ENCODE results near the gene DMRT3. TPM values are rescaled to one million over a fixed set of nuclear protein-coding genes. Genes with fewer than 3 reads are reported as not detected.
"Not testable (repeated sequence)": the region's sequence is repeated elsewhere in the genome, so short reads cannot be mapped to it uniquely, and the experiment has no call there.

Gene DMRT3
- total RNA-seq, 1 donor from 2014 or later = 0.34 TPM

GRCh38 chr9:995192-995591, 18.7 kb downstream of the DMRT3 start:
- no peak for TF ChIP-seq CTCF (IDR thresholded peaks at IDR 0.05; ENCODE audit: unreplicated experiment)
- DNase-seq (ENCODE audit: low spot score, unreplicated experiment) = no peak
- H3K9me3 Mint-ChIP-seq (ENCODE audit: low read depth) = no peaks in the 10 kb centered on the region
- H3K4me1 Mint-ChIP-seq (ENCODE audit: low read depth) = no peaks in the 10 kb centered on the region
- no peak overlapping the region for H3K27ac Mint-ChIP-seq
- no peaks in the 10 kb centered on the region for H3K36me3 Mint-ChIP-seq (ENCODE audit: insufficient read depth)
- no peak overlapping the region for H3K4me3 Mint-ChIP-seq (ENCODE audit: low read depth)
- H3K27me3 Mint-ChIP-seq = peaks cover 40% of the 10 kb centered on the region

GRCh38 chr9:995781-996180, 19.3 kb downstream of the DMRT3 start:
- peaks cover 34% of the 10 kb centered on the region for H3K27me3 Mint-ChIP-seq
- no peak overlapping the region for H3K27ac Mint-ChIP-seq

GRCh38 chr9:998299-999110, 22.1 kb downstream of the DMRT3 start:
- not testable (repeated sequence) for H3K4me3 Mint-ChIP-seq (ENCODE audit: low read depth); DNase-seq (ENCODE audit: low spot score, unreplicated experiment); H3K4me1 Mint-ChIP-seq (ENCODE audit: low read depth); H3K9me3 Mint-ChIP-seq (ENCODE audit: low read depth); H3K36me3 Mint-ChIP-seq (ENCODE audit: insufficient read depth); H3K27ac Mint-ChIP-seq
- peak; percentile 60 for TF ChIP-seq CTCF (IDR thresholded peaks at IDR 0.05; ENCODE audit: unreplicated experiment)
- H3K27me3 Mint-ChIP-seq = peaks cover 19% of the 10 kb centered on the region

More at GRCh38 chr9:995781-996180, 19.3 kb downstream of the DMRT3 start:
- no peak for TF ChIP-seq CTCF (IDR thresholded peaks at IDR 0.05; ENCODE audit: unreplicated experiment)
- Mint-ChIP-seq H3K9me3 (ENCODE audit: low read depth) (no peaks in the 10 kb centered on the region), H3K36me3 (ENCODE audit: insufficient read depth) (no peaks in the 10 kb centered on the region), H3K4me1 (ENCODE audit: low read depth) (no peaks in the 10 kb centered on the region), H3K4me3 (ENCODE audit: low read depth) (no peak overlapping the region)
- DNase-seq (ENCODE audit: low spot score, unreplicated experiment) = no peak

GRCh38 chr9:1001838-1002237, 25.4 kb downstream of the DMRT3 start:
- no peaks in the 10 kb centered on the region for H3K36me3 Mint-ChIP-seq (ENCODE audit: insufficient read depth)
- no peaks in the 10 kb centered on the region for H3K9me3 Mint-ChIP-seq (ENCODE audit: low read depth)
- H3K27me3 Mint-ChIP-seq = peaks cover 6% of the 10 kb centered on the region
- TF ChIP-seq CTCF (IDR thresholded peaks at IDR 0.05; ENCODE audit: unreplicated experiment) = no peak
- H3K4me3 Mint-ChIP-seq (ENCODE audit: low read depth) = no peak overlapping the region
- H3K27ac Mint-ChIP-seq = no peak overlapping the region
- DNase-seq (ENCODE audit: low spot score, unreplicated experiment) = no peak
- H3K4me1 Mint-ChIP-seq (ENCODE audit: low read depth) = no peaks in the 10 kb centered on the region

GRCh38 chr9:1002678-1003077, 26.2 kb downstream of the DMRT3 start:
- H3K9me3 Mint-ChIP-seq (ENCODE audit: low read depth) = no peaks in the 10 kb centered on the region
- peaks cover 14% of the 10 kb centered on the region for H3K27me3 Mint-ChIP-seq
- no peaks in the 10 kb centered on the region for H3K36me3 Mint-ChIP-seq (ENCODE audit: insufficient read depth)
- no peak overlapping the region for H3K27ac Mint-ChIP-seq
- H3K4me1 Mint-ChIP-seq (ENCODE audit: low read depth) = no peaks in the 10 kb centered on the region
- no peak for DNase-seq (ENCODE audit: low spot score, unreplicated experiment)
- TF ChIP-seq CTCF (IDR thresholded peaks at IDR 0.05; ENCODE audit: unreplicated experiment) = no peak
- no peak overlapping the region for H3K4me3 Mint-ChIP-seq (ENCODE audit: low read depth)

All from progenitor cell of endocrine pancreas (in vitro differentiated cells).